K562 (cell line): Measurements from ENCODE around the gene CDC42EP1. TPM values are rescaled to one million over a fixed set of nuclear protein-coding genes. Genes with fewer than 3 reads are reported as not detected.

Source experiments
- ARHGAP35 ChIP-seq: fragments of 450-650 bp; IDR thresholded peaks from 2 replicates; pipeline ENCODE4 v1.6.1; 2018; ENCODE audit not compliant: partially characterized antibody
- BCLAF1 ChIP-seq, 2 experiments: fragments of 450-650 bp in 1 of 2; IDR thresholded peaks; 2 replicates each; pipeline ENCODE4 v1.6.1; 2011 to 2017; ENCODE audit warnings: low read depth in 2 of 2, antibody characterized with exemption in 1 of 2, borderline replicate concordance in 1 of 2, low read length in 1 of 2, mild to moderate bottlenecking in 1 of 2, mixed read lengths in 1 of 2; ENCODE audit not compliant: control insufficient read depth in 1 of 2
- GABPB1 ChIP-seq: sonication (generic); formaldehyde crosslinking; IDR thresholded peaks from 2 replicates; pipeline ENCODE4 v1.8.0; 2022; ENCODE audit warnings: mild to moderate bottlenecking, missing genetic modification reagents
- MLLT1 ChIP-seq, 2 experiments: fragments of 450-650 bp; IDR thresholded peaks; 2 replicates each; pipeline ENCODE4 v1.6.1; 2016
- NCOA1 ChIP-seq: fragments of 450-650 bp; IDR thresholded peaks from 2 replicates; pipeline ENCODE4 v1.6.1; 2016; ENCODE audit warnings: low read depth
- NR2C2 ChIP-seq, 2 experiments: fragments of 200-800 bp in 1 of 2; sonication (Bioruptor generic) in 1 of 2; sonication (generic) in 1 of 2; formaldehyde crosslinking in 1 of 2; IDR thresholded peaks; 2 replicates each; pipeline versions ENCODE4 v1.6.1 to v1.8.0; 2016 to 2022; ENCODE audit warnings: mild to moderate bottlenecking in 1 of 2, missing compliant biosample characterization in 1 of 2, missing genetic modification characterization in 1 of 2, missing genetic modification reagents in 1 of 2
- SAFB2 ChIP-seq: fragments of 200-400 bp; formaldehyde crosslinking; IDR thresholded peaks from 2 replicates; pipeline ENCODE4 v1.6.1; 2018; ENCODE audit warnings: borderline replicate concordance, low read length, low read depth, moderate library complexity; ENCODE audit not compliant: severe bottlenecking
- ZBTB1 ChIP-seq: sonication (generic); formaldehyde crosslinking; IDR thresholded peaks from 2 replicates; pipeline ENCODE4 v1.8.1; 2023; ENCODE audit warnings: missing genetic modification reagents, low read depth, mild to moderate bottlenecking, borderline replicate concordance
- ZNF133 ChIP-seq: fragments of 250-450 bp; sonication (Bioruptor Pico); IDR thresholded peaks from 2 replicates; pipeline ENCODE4 v1.4.0; 2020; ENCODE audit warnings: mild to moderate bottlenecking
- ZNF316 ChIP-seq: fragments of 450-650 bp; IDR thresholded peaks from 2 replicates; pipeline ENCODE4 v1.6.1; 2016
- ZNF830 ChIP-seq: fragments of 250-450 bp; sonication (Bioruptor Pico); IDR thresholded peaks from 2 replicates; pipeline ENCODE4 v1.5.0; 2021; ENCODE audit warnings: mild to moderate bottlenecking
- polyA plus RNA-seq, 8 experiments: library from polyadenylated mRNA; depleted of rRNA in 4 of 8; stranded (reverse) in 5 of 8; unstranded in 3 of 8; fragments of >200 nt; fragmentation: Nextera tagmentation in 2 of 8; fragmentation: Illumina TruSeq in 1 of 8; extraction: Ambion mirVana in 2 of 8; extraction: Trizol in 1 of 8; gene quantifications; 2 replicates each; pipeline versions ENCODE4 v1.2.1 to v1.2.3, GENCODE V29; 2011 to 2014; ENCODE audit warnings: inconsistent platforms in 1 of 8, missing spikeins in 1 of 8
- total RNA-seq, 7 experiments: library from RNA; depleted of rRNA in 6 of 7; stranded (reverse); fragments of >200 nt in 6 of 7; fragmentation: Illumina TruSeq in 2 of 7; extraction: Trizol in 2 of 7; gene quantifications; 2 replicates each; pipeline versions ENCODE4 v1.2.1 to v1.2.3, GENCODE V29; 2011 to 2021; ENCODE audit warnings: low replicate concordance in 1 of 7
- TF ChIP-seq, protein P1 (sequence below): fragments of 250-450 bp; sonication (Bioruptor Pico); IDR thresholded peaks from 2 replicates; pipeline ENCODE4 v1.4.0; 2020; ENCODE audit warnings: mild to moderate bottlenecking, moderate library complexity, borderline replicate concordance
- TF ChIP-seq, protein P2 (sequence below): fragments of 450-650 bp; formaldehyde crosslinking; conservative IDR thresholded peaks from 2 replicates; pipeline ENCODE4 v1.4.0; 2022; ENCODE audit warnings: mild to moderate bottlenecking, missing genetic modification characterization
- TF ChIP-seq, protein P3 (sequence below): sonication (generic); formaldehyde crosslinking; IDR thresholded peaks from 2 replicates; pipeline ENCODE4 v1.8.0; 2022; ENCODE audit warnings: missing genetic modification reagents, mild to moderate bottlenecking, moderate library complexity, borderline replicate concordance
- TF ChIP-seq, protein P4 (sequence below): sonication (generic); IDR thresholded peaks from 2 replicates; pipeline ENCODE4 v1.6.1; 2016

CDC42EP1 gene
- total and polyA plus RNA-seq, 9 of the 15 experiments (the other 6 are each of a cell fraction or from before 2014, with no cell fraction given), result 0.67 to 70.2 (median 7.3) TPM

GRCh38 chr22:37561212-37562048 lies 1.1 kb downstream of the CDC42EP1 start (continued):
- TF ChIP-seq, protein P1, sequence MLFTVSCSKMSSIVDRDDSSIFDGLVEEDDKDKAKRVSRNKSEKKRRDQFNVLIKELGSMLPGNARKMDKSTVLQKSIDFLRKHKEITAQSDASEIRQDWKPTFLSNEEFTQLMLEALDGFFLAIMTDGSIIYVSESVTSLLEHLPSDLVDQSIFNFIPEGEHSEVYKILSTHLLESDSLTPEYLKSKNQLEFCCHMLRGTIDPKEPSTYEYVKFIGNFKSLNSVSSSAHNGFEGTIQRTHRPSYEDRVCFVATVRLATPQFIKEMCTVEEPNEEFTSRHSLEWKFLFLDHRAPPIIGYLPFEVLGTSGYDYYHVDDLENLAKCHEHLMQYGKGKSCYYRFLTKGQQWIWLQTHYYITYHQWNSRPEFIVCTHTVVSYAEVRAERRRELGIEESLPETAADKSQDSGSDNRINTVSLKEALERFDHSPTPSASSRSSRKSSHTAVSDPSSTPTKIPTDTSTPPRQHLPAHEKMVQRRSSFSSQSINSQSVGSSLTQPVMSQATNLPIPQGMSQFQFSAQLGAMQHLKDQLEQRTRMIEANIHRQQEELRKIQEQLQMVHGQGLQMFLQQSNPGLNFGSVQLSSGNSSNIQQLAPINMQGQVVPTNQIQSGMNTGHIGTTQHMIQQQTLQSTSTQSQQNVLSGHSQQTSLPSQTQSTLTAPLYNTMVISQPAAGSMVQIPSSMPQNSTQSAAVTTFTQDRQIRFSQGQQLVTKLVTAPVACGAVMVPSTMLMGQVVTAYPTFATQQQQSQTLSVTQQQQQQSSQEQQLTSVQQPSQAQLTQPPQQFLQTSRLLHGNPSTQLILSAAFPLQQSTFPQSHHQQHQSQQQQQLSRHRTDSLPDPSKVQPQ, result no peak
- no peak for TF ChIP-seq SAFB2
- TF ChIP-seq, protein P2, sequence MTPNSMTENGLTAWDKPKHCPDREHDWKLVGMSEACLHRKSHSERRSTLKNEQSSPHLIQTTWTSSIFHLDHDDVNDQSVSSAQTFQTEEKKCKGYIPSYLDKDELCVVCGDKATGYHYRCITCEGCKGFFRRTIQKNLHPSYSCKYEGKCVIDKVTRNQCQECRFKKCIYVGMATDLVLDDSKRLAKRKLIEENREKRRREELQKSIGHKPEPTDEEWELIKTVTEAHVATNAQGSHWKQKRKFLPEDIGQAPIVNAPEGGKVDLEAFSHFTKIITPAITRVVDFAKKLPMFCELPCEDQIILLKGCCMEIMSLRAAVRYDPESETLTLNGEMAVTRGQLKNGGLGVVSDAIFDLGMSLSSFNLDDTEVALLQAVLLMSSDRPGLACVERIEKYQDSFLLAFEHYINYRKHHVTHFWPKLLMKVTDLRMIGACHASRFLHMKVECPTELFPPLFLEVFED (CRISPR knock-in tag), result no peak
- no peak for TF ChIP-seq BCLAF1 (IDR thresholded peaks at IDR 0.05; ENCODE audit: borderline replicate concordance in 1 of 2, control insufficient read depth in 1 of 2, low read depth in 2 of 2, low read length in 1 of 2)
- TF ChIP-seq ZNF316, result no peak
- no peak for TF ChIP-seq ARHGAP35
- TF ChIP-seq, protein P3, sequence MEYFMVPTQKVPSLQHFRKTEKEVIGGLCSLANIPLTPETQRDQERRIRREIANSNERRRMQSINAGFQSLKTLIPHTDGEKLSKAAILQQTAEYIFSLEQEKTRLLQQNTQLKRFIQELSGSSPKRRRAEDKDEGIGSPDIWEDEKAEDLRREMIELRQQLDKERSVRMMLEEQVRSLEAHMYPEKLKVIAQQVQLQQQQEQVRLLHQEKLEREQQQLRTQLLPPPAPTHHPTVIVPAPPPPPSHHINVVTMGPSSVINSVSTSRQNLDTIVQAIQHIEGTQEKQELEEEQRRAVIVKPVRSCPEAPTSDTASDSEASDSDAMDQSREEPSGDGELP (CRISPR knock-in tag), result peak; percentile 89
- no peak for TF ChIP-seq ZNF830 (CRISPR knock-in tag)
- TF ChIP-seq, protein P4, sequence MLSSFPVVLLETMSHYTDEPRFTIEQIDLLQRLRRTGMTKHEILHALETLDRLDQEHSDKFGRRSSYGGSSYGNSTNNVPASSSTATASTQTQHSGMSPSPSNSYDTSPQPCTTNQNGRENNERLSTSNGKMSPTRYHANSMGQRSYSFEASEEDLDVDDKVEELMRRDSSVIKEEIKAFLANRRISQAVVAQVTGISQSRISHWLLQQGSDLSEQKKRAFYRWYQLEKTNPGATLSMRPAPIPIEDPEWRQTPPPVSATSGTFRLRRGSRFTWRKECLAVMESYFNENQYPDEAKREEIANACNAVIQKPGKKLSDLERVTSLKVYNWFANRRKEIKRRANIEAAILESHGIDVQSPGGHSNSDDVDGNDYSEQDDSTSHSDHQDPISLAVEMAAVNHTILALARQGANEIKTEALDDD, result no peak
- TF ChIP-seq ZBTB1 (CRISPR knock-in tag), result no peak
- no peak for TF ChIP-seq ZNF133 (CRISPR knock-in tag)
- TF ChIP-seq NR2C2 (CRISPR knock-in tag; IDR thresholded peaks at IDR 0.05), result no peak
- TF ChIP-seq NR2C2 (tag; IDR thresholded peaks at IDR 0.05), result peak; percentile 63
- peak; percentile 27; the same call in 1 of the 2 replicates for TF ChIP-seq GABPB1 (CRISPR knock-in tag)
- peak in 1 of 2 experiments; percentile 6; a peak in 1 of 4 replicates for TF ChIP-seq MLLT1 (IDR thresholded peaks at IDR 0.05)
- TF ChIP-seq NCOA1, result no peak
